Lower leg skin (tissue), 4 donors: ENCODE results near the gene DEDD2. TPM values are rescaled to one million over a fixed set of nuclear protein-coding genes. Genes with fewer than 3 reads are reported as not detected.

Experiments
- DNase-seq, 2 donors: peaks; one replicate each; pipeline ENCODE4 v3.0.0-alpha.2; 2019; ENCODE audit warnings: low spot score in 2 of 2
- H3K4me3 ChIP-seq: fragments of 200-600 bp; sonication (generic); 2 replicates; pipeline ENCODE4 v1.5.1; 2017; ENCODE audit warnings: mild to moderate bottlenecking, low read depth; ENCODE audit not compliant: poor library complexity, severe bottlenecking
- POLR2A ChIP-seq, 2 donors: fragments of 450-650 bp; IDR thresholded peaks; one replicate each; pipeline ENCODE4 v1.6.1; 2016 to 2017; ENCODE audit warnings: antibody characterized with exemption in 2 of 2, mild to moderate bottlenecking in 1 of 2, moderate library complexity in 1 of 2
- WGBS, 2 donors: methylation state at CpG; one replicate each; pipeline ENCODE4 v1.1.5; 2018; 5-methylcytosine and 5-hydroxymethylcytosine counted together
- intact Hi-C: fragments of 100-400 bp; cut with DNase I; formaldehyde crosslinking; loops from one replicate; pipeline ENCODE4 v1.15.0; 2023; ENCODE audit warnings: low total_unique reads
- total RNA-seq, 4 donors: library from RNA; depleted of rRNA; stranded (reverse); fragments of >200 nt; gene quantifications; one replicate each; pipeline ENCODE4 v1.1.0, GENCODE V29; 2016
- TF ChIP-seq, protein P1 (sequence below), 3 donors: fragments of 450-650 bp; IDR thresholded peaks; one replicate each; pipeline ENCODE4 v1.5.1; 2016; ENCODE audit warnings: antibody characterized with exemption in 3 of 3, mild to moderate bottlenecking in 3 of 3, moderate library complexity in 2 of 3

DEDD2 gene
- total RNA-seq, 4 donors from 2014 or later: 82.9 to 135 (median 93.5) TPM

DNA sequence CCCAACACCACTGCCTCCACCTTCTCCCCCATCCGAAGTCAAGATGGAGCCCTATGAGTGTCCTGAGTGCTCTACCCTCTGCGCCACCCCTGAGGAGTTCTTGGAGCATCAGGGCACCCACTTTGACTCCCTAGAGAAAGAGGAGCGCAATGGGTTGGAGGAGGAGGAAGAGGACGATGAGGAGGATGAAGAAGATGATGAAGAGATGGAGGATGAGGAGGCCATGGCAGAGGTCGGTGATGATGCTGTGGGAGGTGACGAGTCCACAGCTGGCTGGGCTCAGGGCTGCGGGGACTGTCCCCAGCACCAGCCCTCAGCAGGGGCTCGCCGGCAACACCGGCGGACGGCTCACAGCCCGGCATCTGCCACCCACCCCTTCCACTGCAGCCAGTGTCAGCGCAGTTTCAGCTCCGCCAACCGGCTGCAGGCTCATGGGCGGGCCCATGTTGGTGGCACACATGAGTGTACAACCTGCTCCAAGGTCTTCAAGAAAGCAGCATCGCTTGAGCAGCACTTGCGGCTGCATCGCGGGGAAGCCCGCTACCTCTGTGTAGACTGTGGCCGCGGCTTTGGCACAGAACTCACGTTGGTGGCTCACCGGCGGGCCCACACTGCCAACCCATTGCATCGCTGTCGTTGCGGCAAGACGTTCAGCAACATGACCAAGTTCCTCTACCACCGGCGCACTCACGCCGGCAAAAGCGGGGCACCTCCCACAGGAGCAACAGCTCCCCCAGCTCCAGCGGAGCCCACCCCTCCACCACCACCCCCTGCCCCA is 7.7 kb upstream of the DEDD2 start:
- WGBS, 2 donors: 93 to 94% methylated on average over 35 to 37 of the region's 37 CpGs
- intact Hi-C loops: no loop called here
- no peak overlapping the region for H3K4me3 ChIP-seq
- DNase-seq: no peak
- TF ChIP-seq, protein P1, sequence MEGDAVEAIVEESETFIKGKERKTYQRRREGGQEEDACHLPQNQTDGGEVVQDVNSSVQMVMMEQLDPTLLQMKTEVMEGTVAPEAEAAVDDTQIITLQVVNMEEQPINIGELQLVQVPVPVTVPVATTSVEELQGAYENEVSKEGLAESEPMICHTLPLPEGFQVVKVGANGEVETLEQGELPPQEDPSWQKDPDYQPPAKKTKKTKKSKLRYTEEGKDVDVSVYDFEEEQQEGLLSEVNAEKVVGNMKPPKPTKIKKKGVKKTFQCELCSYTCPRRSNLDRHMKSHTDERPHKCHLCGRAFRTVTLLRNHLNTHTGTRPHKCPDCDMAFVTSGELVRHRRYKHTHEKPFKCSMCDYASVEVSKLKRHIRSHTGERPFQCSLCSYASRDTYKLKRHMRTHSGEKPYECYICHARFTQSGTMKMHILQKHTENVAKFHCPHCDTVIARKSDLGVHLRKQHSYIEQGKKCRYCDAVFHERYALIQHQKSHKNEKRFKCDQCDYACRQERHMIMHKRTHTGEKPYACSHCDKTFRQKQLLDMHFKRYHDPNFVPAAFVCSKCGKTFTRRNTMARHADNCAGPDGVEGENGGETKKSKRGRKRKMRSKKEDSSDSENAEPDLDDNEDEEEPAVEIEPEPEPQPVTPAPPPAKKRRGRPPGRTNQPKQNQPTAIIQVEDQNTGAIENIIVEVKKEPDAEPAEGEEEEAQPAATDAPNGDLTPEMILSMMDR (IDR thresholded peaks at IDR 0.05): no peak
- no peak for TF ChIP-seq POLR2A (IDR thresholded peaks at IDR 0.05)

DNA sequence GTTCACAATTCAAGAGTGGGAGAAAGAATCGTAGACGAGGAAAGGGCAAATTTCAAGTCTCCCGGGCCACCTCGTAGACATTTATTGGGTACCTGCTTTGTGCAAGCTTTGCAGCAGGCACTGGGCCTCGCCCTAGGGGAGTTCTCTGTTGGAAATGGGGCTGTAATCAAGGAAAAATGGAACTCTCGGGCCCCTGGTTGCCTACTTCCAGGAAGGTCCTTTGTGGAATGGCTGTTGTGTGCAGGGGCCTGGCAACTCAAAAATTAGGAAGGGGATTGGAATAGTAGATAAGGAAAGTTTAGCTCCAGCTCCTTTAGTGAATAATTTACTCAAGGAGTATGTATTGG is 3.2 kb upstream of the DEDD2 start:
- intact Hi-C loops: no loop called here
- DNase-seq: no peak
- TF ChIP-seq POLR2A (IDR thresholded peaks at IDR 0.05): no peak
- TF ChIP-seq, protein P1 (IDR thresholded peaks at IDR 0.05): no peak
- peak overlapping the region; percentile 52 for H3K4me3 ChIP-seq
- 0 to 2% methylated on average over 6 of the region's 6 CpGs for WGBS, 2 donors

DNA sequence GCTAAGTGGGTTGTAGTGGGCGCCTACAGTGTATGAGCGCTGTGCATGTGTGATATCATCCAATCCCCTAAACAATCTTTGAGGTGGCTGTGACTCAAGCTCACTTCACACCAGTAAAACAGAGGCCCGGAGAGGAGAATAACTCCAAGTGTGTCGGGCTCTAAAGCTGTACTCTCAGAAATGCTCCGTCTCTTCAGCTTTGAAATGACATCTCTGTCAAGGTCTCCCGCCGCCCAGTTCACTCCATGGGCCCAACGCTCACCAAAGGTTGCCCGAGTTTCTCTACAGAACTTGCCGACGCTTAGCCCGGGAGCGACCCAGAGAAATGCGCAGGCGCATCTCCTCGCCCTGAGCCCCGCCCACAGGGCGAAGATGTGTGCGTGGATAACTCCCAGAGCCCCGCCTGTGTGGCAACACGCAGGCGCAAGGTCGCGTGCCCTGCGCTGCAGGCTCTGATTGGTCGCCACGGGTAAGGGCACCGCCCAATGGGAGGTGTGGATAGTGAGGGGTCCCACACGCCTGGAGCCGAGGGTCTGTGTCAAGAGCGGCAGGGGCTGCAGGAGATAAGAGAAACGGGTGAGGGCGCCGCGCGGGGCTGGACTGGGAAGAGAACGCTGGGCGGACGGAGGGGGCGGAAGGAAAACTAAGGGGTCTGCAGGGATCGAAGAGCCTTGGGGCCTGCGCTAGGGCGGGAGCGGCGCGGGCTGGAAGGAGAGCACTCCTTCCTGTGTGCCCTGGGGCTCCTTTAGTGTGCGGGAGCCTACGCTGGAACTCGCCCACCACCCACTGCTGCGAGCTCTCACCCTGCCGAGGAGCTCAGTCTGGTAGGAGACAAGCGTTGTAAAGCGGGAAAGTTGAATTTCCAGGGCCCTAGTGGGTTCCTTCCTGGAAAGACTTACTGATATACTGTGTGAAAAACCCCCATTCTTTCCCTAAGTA is 2.6 kb upstream of the DEDD2 start, which contains the start of gene ZNF526:
ZNF526 (plus strand) TSS at position 501 of the 939 bp plus-strand sequence. CDS start 4,092 bp downstream, outside the sequence.
- DNase-seq: peak; percentile 97 to 99
- 0 to 1% methylated on average over 53 of the region's 53 CpGs for WGBS, 2 donors
- TF ChIP-seq, protein P1 (IDR thresholded peaks at IDR 0.05): peak in 1 of 3 donors; percentile 29
- TF ChIP-seq POLR2A (IDR thresholded peaks at IDR 0.05): no peak
- peak within 1 kb of the TSS; percentile 52 for H3K4me3 ChIP-seq
- intact Hi-C loops: no loop called here

DNA sequence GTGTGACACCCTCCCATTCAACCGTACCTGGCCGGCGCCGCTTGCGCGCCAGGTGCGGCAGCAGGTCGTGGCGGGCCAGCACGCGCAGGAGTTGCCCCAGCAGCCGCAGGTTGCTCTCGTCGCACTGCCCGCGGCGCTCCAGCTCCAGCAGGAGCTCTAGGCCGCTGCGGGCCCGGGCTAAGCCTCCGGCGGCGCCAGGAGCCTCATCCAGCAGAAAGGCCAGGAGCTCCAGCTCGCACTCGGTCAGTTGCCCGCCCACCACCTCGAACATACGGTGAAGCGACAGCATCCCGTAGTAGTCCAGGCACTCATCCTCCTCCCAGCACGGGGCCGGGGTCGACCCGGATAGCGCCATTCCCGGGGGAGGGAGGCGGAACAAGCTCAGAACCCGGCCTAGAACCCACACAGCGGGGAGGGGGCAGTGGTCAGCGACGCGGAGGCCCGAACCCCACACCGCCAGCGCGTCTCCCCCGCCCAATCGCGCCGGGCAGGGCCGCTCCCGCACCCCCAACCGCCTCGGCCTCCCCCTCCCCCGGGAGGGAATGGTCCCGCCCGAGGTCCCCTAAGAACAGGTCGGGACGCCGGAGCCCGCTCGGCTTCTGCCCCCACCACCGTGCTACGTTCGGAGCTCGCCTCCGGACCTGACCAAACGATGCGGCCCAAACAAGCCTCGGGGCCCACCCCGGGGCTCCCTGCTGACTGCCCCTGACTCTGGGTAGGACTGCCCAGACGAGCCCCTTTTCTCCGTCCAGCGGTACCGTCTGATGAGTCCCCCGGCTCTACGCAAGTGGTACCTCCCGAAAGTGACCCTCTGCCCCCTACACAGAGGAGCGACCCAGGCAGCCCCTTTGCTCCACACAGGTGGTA is 591 bp downstream of the DEDD2 start:
- intact Hi-C loops: no loop called here
- WGBS, 2 donors: 2 to 6% methylated on average over 20 to 34 of the region's 79 CpGs
- peak in 1 of 2 donors; percentile 91 for DNase-seq
- H3K4me3 ChIP-seq: peak overlapping the region; percentile 91
- TF ChIP-seq POLR2A (IDR thresholded peaks at IDR 0.05): no peak
- TF ChIP-seq, protein P1 (IDR thresholded peaks at IDR 0.05): no peak

DNA sequence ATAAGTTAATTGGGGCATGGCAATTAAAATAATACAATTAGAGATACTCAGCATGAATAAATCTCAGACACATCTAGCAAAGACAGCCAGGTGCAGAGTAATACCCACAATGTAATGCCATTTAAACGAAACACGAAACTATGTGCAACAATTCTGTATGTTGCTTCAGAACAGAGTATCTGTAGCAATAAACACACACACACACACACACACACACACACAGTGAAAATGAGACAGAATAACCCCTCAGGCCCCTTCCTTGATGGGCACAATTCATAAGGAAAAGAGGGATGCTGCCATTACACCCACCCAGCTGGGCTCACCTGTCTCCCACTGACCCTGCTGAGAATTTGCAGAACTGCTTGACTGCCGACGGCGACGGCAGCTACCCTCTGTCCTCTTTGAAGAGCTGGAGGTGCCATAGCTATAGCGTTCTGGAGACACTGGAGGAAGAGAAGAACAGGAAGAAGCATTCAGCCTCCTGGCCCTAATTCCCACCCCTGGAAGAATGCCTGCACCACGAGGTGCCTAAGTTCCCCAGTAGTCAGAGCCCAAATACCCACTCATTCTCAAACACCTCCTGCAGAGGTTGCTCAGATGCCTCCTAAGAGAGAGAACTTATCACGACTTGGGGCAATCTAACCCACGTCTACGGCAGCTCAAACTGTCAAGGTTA is 2.5 kb downstream of the DEDD2 start:
- no peak for DNase-seq
- 77 to 78% methylated on average over 11 of the region's 11 CpGs for WGBS, 2 donors
- H3K4me3 ChIP-seq: no peak overlapping the region
- TF ChIP-seq, protein P1 (IDR thresholded peaks at IDR 0.05): no peak
- intact Hi-C loops: no loop called here
